ENCODE results near the gene SHROOM2.
A peak's percentile ranks its signal among the peaks of the same experiment; 100 is the strongest.
"Not testable (repeated sequence)": the region's sequence is repeated elsewhere in the genome, so short reads cannot be mapped to it uniquely, and the experiment has no call there.

Gene SHROOM2

GRCh38 chrX:9832811-9833210, 46.6 kb downstream of the SHROOM2 start:
- no peak for DNase-seq

- no peak for DNase-seq
Measured at GRCh38 chrX:9835585-9836210, 49.5 kb downstream of the SHROOM2 start.

GRCh38 chrX:9842541-9842940, 56.3 kb downstream of the SHROOM2 start:
- no peak for DNase-seq

- DNase-seq: no peak
Measured at GRCh38 chrX:9844936-9845577, 58.8 kb downstream of the SHROOM2 start.

GRCh38 chrX:9845578-9845952, 59.3 kb downstream of the SHROOM2 start:
- DNase-seq: no peak

- DNase-seq: no peak
Measured at GRCh38 chrX:9846631-9847030, 60.4 kb downstream of the SHROOM2 start.

- DNase-seq: no peak
Measured at GRCh38 chrX:9847071-9847470, 60.8 kb downstream of the SHROOM2 start.

GRCh38 chrX:9848718-9849479, 62.7 kb downstream of the SHROOM2 start:
- DNase-seq: peak; percentile 37

- DNase-seq: no peak
Measured at GRCh38 chrX:9851890-9852289, 65.7 kb downstream of the SHROOM2 start.

GRCh38 chrX:9853307-9853706, 67.1 kb downstream of the SHROOM2 start:
- no peak for DNase-seq

GRCh38 chrX:9855561-9856283, 69.5 kb downstream of the SHROOM2 start:
- no peak for DNase-seq

- DNase-seq: no peak
Measured at GRCh38 chrX:9856588-9856987, 70.4 kb downstream of the SHROOM2 start.

GRCh38 chrX:9857575-9858474, 71.6 kb downstream of the SHROOM2 start:
- DNase-seq: no peak

GRCh38 chrX:9858684-9859083, 72.5 kb downstream of the SHROOM2 start:
- not testable (repeated sequence) for DNase-seq

- no peak for DNase-seq
Measured at GRCh38 chrX:9859711-9860555, 73.7 kb downstream of the SHROOM2 start.

- no peak for DNase-seq
Measured at GRCh38 chrX:9860826-9861225, 74.6 kb downstream of the SHROOM2 start.

- no peak for DNase-seq
Measured at GRCh38 chrX:9861711-9862110, 75.5 kb downstream of the SHROOM2 start.

- DNase-seq: no peak
Measured at GRCh38 chrX:9862525-9862924, 76.3 kb downstream of the SHROOM2 start.

GRCh38 chrX:9862953-9863352, 76.7 kb downstream of the SHROOM2 start:
- no peak for DNase-seq

- DNase-seq: no peak
Measured at GRCh38 chrX:9864011-9864410, 77.8 kb downstream of the SHROOM2 start.

GRCh38 chrX:9865804-9866472, 79.7 kb downstream of the SHROOM2 start:
- DNase-seq: no peak

All from NCI-H2171 (cell line).